Stimulated activated CD4-positive, alpha-beta T cell treated with anti-CD3 and anti-CD28 coated beads, Interleukin-2, amount 100 ng/mL, for 48 hours (primary cell): ENCODE results near the gene SIGLEC1.
A peak's percentile ranks its signal among the peaks of the same experiment; 100 is the strongest.

Experiments
- DNase-seq, 2 donors: peaks; one replicate each; pipeline ENCODE4 v3.0.0-alpha.2; 2020

The SIGLEC1 gene

DNA sequence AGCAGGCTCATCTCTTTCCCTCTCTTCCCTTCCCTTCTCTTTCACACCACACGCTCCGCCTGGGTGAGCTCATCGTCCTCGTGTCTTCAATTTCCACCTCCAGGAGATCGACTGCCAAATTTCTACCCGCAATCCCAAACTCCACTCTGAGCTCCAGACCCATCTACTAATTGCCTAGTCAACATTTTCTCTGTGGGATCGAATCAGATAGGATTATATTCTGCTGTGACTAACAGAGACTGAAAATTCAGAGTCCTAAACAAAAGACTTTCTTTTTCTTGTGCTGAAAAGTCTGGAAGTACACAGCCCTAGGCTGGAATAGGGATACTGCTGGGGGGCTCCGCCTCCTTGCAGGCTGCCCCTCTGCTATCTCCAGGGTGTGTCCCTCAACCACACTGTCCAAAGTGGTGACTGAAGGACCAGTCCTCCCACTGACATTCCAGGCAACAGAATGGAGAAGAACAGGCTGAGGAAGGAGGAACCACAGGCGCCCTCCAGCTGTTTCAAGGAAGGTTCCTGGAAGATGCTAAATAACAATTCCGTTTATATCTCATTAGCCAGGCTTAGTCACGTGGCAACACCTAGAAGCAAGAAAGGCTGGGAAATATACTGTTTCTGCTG, 15.1 kb upstream of the SIGLEC1 start:
- no peak for DNase-seq

DNA sequence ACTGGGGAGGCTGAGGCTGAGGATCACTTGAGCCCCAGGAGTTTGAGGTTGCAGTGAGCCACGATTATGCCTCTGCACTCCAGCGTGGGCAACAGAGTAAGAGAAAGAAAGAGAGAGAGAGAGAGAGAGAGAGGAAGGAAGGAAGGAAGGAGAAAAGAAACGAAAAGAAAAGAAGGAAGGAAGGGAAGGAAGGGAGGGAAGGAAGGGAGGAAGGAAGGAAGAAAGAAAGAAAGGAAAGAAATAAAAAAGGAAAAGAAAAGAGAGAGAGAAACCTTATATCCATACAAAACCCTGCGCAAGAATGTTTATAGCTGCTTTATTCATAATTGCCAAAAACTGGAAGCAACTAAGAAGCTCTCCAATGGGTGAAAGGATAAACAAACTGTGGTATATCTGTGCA, 12.0 kb upstream of the SIGLEC1 start:
- no peak for DNase-seq

DNA sequence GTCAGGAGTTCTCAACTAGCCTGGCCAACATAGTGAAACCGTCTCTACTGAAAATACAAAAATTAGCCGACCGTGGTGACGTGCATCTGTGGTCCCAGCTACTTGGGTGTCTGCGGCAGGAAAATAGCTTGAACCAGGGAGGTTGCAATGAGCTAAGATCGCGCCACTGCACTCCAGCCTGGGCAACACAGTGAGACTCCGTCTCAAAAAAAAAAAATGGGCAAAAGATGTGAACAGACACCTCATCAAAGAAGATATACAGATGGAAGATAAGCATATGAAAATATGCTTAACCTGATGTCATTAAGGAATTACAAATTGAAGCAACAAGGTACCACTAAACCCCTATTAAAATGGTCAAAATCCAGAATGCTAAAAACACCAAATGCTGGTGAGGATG, 10.9 kb upstream of the SIGLEC1 start:
- no peak for DNase-seq

DNA sequence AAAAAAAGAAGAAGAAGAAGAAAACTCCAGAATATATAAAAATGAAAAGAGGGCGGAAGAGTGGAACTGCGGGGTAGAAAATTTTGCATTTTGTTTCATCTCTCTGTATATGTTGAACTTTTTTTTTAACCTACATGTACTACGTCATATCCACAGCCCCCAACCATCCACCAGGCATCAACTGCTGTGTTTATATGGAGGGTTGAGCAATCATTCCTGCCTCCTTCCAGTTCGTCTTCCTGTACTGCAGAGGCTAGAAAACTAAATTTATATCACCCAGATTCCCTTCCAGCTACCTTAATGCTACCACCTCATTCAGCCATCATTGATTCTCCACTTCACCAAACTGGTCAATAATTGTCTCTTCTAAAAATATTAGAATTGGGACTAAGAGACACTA, 9.5 kb upstream of the SIGLEC1 start:
- no peak for DNase-seq

DNA sequence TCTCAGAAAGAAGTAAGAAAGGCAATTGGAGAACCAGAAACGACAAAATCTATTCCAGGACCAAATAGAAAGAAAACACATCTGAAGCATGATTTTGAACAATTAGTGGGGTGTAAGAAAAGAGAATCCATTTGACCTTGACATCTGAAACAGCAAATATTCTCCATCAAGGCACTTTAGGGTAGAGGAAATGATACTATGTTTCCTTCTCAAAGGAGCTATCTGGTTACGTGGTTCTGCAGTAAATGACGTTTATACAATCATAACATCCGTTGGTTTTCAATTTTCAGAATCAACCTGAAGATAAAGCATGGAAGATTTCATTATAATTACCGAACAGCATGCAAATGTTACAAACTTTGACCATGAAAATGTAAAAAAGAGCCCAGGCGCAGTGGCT, 8.2 kb upstream of the SIGLEC1 start:
- no peak for DNase-seq

DNA sequence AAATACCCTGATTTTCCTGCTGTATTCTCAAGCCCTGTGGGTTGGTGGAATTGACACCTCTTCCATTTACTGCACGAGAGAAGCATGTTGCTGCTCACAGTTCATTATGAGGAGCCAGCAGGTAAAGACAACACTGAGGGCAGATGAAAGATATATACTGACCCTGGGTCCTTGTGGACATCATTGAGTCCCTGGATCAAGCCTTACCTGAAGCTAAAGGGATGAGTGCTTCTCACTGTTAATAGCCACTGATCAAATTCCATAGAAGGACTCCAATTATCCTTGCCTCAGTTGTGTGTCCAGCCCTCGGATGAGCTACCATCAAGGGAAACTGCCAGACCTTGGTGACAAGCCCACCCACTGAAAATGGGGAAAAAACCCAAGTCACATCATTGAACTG, 7.7 kb upstream of the SIGLEC1 start:
- no peak for DNase-seq

DNA sequence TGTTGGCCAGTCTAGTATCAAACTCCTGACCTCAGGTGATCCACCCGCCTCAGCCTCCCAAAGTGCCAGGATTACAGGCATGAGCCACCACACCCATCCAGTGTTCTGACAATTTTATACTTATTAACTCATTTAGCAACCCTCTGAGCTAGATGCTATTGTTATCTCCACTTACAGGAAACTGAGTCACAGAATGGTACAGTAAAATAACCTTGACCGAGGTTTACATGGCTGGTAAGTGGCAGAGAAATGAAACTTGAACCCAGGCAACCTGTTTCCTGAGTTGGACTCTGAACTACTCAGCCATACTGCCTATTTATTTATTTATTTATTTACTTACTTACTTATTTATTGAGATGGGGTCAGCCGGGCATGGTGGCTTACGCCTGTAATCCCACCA, 6.6 kb upstream of the SIGLEC1 start:
- no peak for DNase-seq

DNA sequence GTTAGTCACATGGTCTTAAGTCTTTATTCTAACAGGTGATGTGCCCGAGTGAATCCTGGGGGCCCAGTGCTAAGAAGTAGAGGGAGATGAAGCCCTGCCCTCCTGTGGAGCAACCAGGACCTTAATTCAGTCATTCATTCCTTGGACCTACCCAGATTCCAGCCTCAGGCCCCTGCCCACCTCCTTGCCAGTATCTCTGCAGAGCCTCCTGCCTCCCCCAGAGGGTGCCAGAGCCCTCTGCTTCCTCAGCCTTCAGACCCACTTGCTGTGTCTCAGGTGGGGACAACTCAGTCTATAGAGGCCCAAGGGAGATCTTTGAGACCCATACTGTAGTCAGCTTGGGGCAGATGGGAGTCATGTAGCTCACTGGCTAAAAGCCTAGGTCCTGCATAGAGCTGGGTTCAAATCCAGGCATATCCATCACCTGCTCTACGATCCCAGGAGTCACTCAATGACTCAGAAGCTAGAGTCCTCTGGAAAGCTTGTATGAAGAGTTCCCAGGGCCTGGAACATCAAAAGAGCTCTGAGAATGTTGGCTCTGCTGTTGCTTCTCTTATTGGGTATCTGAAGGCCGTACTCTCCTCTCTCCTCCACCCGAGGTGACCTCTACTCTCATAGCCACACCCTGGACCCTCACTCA, 3.9 kb upstream of the SIGLEC1 start:
- peak; percentile 6 to 7 for DNase-seq

DNA sequence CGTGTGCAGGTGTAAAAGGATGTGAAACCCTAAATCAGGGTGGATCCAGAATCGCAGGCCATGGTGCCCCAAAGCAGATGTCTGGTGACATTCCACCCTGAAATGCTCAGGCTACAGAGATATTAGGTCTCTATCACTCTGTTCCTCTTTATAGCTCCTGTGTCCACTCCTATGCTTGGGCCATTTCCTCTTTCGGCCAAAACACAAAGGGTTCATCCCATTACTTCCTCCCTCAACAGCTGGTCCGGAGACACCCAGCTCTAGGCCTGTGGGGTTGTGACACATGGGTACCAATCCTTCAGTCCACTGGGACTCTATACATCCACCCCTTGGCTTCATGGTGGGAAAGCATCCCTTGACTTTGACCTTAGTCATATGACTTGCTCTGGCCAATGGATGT, 1.7 kb upstream of the SIGLEC1 start:
- DNase-seq: no peak

DNA sequence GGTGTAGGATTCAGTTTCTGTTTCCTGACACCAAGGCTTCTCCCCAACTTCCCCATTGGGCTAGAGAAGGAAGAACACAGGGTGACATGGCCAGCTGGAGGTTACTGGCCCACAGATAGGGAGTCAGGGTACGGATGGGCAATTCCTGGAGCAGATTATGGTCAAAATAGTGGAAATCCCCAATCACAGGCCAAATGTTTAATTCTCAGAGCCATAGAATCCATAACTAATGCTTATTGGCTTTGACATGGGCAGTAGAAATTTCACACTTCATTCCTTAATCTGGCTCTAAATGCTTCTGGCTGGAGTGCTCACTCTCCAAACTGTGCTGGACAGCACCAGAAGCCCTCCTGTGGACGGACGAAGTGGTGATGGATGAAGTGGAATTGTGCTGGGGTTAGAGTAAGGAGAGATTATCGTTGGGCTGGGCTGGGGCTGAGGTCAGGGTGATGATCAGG, 887 bp downstream of the SIGLEC1 start:
- no peak for DNase-seq

DNA sequence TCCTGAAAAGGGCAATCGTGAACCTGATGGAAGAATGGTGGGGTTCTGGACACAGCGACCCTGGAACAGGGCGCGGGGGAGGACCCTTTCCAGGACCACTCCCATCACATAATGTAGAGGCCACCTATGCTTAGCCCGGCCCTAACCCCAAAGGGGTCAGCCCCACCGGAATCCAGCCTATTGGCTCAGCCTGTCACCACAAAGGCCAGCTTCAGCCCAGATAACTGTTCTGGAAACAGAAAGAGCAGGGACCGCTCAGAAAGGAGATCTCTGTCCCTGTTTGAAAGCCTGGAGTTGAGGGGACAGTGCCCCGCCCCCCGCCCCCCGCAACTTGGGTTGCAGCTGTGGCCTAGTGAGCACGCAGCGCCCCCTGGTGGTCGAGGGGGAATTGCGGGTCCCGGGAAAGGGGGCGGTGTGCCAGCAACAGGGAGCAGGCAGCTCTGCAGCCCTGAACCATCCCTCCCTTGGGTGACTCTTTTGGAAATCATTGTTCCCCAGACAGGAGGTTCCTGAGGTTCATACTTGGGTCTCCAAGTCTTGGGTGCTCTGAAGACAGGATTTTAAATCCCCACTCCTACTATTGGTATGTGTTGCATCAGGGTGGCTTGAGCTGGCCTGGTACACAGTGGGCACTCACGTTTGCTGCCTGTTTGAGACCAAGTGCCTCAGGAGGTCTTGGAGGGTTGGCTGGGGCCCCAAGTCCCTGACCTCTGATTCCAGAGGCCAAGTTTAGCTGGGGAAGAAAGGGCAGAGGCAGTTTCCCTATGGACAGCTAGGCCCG, 1.5 kb downstream of the SIGLEC1 start:
- DNase-seq: peak; percentile 86

DNA sequence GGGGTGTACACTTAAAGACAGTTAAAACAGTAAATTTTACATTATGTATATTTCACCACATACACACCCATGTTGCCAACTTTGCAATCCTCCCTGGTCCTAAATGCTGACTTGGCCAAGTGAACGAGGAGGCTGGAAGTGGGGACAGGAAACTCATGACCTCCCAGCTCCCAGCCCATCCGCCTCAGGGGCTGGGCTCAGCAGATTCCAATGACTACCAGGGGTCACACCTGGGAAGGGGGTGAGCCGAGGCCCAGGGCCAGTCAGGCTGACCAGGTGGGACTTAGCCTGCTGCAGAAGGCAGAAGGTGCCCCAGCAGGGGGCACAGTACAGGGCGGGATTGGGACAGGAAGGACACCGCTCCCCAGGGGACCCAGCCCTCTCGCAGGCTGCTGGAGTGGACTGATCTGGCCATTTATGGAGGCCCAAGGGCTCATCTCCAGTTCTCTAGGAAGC, 2.4 kb downstream of the SIGLEC1 start:
- no peak for DNase-seq

DNA sequence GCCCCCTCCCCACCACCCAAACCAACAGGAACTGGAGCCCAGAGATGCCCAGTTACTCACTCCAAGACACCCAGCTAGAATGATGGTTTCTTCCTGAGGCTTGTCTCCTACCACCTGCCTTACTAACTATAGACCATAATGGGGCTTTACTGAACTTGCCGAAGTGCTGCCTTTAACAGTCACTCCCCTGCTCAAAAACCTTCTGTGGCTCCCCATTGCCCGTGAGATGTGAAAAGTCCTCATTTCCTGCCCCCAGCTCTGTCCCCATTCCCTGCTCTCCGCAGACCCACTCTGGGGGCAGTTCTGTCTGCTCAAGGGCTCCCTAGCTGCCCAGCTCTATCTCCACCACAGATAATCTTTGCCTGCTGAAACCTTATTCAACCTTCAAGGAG, 4.9 kb downstream of the SIGLEC1 start:
- DNase-seq: no peak

DNA sequence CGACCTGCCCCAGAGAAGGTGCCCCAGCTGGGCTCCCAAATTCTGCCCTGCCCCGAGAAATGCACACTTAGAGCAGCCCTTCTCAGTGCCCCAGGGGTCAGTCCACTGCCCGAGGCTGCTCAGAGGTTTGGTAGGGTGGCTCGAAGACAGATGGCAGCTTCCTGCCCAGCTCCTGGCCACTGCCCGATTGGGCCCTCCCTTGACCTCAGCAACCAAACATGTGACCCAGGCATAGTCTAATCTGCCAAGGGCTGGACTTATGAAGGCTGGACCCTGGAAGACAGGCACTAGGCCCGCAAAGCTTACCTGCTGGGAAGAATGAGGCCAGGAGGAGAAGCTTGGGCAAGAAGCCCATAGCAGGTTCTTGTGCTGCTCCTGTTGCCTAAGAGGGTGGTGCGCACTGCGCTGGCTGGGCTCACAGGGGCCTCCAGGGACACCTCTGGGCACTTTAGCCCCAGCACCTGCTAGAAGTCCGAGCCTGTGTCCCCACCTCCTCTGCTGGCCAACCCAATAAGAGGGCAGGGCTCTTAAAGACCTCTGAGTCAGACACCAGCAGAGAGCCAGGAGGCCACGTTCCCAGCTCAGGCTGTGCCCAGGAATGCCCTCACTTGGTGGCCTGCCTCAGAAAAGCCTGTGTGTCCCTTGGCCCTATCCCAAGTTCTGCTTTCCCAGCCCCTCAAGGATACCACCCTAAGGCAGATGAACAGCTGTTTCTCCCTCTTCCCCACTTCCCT, 5.5 kb downstream of the SIGLEC1 start:
- DNase-seq: no peak

DNA sequence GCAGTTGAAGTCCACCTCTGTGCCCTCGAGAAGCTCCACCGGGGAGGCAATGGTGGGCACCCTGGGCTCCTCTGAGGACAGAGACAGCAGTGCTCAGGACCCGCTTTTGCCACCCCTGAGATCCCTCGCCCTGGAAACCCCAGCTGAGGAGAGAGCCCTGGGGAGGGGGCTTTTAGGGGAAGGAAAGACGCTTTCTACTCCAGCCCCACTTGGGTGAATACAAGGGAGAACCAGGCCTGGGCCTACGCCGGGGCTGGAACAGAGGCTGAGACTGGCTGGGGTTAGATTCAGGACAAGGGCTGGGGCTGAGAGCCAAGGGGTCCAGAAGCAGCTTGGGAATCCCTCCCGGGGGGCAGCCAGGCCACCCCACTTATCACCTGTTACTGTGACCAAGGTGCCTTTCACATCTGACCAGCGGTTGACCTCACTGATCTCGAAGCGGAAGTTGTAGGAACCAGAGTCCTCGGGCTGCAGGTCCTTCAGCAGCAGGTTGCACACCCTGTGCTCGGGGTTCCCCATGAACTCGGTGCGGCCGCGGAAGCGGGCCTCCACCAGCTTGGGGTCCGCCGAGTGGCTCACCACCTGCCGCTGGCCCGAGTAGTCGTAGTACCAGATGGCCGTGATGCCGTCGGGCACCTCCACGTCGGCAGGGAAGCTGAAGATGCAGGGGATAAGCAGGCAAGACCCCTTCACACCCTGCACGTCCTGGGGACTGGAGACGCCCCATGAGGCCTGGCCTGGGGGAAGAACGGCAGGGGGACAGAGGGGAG, 6.2 kb downstream of the SIGLEC1 start:
- DNase-seq: no peak

DNA sequence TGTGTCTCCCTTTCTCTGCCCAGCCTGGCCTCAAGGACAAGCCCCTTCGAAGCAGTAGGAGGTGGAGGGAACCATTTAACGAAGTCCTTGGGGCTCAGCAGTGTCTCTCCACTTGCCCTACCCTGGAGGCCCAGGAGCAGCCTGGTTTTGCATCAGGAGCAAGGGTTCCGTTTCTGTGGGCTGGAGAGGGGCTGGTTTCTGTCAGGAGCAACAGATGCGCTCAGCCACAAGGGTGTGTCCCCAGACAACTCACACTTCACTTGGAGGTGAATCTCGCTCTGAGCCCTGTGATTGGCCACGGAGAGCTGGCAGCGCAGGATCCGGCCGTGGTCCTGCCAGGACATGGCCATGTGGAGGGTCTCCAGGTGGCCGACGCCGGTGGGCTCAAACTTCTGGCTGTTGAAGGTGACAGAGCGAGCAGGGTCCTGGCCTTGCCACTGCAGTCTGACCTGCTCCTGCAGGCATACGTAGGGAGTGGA, 6.9 kb downstream of the SIGLEC1 start:
- DNase-seq: no peak

DNA sequence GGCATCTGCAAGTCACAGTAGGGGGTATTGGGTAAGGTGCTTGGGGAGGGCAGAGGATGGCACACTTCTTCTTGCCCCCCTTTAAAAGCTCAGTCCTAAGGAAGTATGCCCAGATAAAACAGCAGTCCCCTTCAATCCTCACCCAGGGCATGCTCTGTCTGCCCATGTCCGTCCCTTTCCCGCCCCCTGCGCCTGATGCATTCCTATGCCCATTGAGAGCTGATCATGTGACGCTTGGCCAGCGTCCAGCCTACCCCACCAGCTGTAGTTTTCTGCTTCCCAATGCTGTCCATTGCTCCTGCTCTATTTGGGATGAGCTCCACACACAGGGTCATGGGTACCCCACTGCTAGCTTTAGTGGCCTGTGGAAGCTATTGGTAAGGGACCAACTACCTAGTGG, 8.3 kb downstream of the SIGLEC1 start:
- DNase-seq: no peak

DNA sequence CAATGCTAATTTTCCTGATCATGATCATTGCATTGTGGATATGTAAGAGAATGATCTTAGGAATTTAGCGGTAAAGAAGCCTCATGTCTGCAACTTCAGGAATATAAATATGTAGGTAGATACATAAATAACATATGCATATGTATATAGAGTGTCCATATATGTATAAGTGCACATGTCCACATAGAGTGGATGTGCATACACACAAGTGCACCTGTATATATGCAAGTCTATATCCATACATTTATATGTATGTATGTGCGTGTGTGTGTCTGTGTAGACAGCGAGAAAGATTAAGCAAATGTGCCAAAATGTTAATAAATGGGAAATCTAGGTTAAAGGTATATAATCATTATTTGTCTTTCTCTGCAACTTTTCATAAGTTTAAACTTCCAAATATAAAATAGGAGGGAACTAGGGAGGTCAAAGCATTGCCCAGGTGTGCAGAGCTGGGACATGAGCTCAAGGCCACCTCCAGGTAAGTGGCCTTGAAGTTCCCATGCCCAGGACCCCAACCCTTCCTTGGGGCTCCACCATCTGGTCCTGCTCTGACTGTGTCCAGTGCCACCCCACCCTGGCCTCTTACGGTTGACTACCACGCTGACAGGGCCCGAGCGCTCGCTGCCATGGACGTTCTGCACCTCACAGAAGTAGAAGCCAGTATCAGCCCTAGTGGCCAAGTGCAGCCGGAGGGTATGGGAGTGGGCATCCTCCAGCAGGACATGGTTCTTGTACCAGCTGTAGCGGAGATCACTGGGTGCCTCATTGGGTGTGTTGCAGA, 9.6 kb downstream of the SIGLEC1 start:
- DNase-seq: no peak

DNA sequence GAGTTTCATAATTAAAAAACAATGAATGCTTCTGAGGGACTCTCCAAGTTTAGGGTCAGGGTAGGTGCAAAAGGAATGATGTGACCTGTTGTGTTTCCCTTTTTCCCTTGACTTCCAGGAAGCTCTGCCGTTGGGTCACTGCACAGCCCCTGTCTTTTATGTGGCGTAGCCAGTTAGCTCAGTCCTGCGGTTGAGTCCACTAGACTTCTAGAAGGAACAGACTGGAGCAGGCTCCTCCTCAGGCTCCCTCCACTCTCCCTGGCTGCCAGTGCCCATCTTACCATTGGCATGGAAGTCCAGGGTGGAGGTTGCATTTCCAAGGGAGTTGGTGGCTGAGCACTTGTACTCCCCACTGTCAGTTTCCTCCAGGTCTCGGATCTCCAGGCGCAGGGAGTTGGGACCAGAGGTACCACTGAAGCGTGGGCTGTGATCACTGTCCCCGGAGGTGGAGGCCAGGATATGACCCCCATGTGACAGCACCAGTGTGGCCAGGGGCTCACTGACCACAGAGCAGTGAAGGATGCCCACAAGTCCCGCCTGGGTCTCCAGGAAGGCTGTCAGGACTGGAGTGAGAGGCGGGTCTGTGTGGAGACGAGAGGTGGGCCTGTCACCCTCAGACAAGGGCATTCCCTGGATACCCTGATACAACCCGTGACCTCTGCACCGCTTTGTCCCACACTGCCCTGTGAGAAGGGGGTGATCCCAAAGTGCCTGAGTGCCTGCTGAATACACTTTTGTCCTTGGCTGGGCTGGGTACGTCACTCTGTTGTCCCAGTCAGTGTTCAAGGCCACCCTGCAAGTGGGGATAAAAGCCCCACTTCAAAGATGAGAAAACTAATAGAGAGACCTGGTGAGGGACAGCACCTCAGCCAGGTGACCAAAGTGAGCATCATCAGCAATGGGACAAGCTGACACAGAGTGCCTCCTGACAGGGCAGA, 11.1 kb downstream of the SIGLEC1 start:
- no peak for DNase-seq

DNA sequence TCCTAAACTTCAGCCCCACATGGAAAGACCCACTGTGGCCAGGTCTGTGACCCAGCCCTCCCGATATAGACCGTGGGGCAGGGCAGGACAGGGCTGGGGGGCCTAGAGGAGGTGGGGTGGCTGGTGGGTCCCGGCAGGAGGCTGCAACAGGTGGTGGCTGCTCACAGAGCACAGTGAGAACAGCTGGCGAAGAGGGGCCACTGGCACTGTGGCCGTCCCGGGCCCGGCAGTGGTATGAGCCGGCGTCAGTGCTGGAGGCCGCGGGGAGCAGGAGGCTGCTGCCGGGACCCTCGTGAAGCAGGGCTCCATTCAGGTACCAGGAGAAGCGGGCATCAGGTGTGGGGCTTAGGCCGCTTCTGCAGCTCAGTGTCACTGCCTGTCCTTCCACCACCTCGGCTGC, 13.4 kb downstream of the SIGLEC1 start:
- no peak for DNase-seq

DNA sequence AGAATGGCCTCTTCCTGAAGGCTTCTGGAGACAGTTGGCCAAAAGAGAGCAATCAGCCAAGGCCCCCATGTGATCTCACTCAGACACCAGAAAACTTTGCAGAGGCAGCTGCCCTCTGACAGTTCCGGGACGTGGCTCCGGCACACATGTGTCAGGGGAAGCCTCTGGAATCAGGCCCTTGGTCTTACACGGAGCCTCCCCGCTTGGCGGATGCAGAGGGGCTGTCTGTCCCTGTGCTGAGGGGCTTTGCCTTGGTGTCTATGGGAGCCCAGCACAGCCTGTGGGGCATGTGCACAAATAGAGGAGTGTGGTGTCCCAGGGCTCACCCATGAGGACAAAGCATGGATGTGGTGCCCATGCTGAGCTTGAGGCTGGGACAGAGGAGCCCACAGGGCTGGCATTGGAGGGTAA, 13.8 kb downstream of the SIGLEC1 start:
- no peak for DNase-seq
